Germinal center (tissue), 1 donor: ENCODE data around the gene RAD51B.

Source experiments
- DNase-seq: peaks from one replicate; pipeline ENCODE4 v3.0.0; 2012; ENCODE audit warnings: mixed read lengths, low spot score

The RAD51B gene

DNA sequence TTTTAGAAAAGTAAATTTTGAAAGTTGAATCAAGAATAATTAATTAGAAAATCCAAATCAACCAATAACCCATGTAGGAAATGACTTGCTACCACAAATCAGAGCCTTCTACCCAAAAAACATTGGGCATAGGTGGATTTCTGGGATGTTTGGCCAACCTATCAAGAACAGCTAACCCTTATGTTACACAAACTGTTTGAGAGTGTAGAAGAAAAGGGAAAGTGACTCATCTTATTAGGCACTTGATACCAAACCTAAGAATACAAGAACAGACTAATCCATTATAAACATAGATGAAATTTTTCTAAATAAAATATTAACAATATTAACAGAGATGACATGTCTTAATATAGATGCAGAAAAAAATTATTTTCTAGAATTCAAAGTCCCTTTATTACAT is 712.9 kb downstream of the RAD51B start:
- no peak for DNase-seq

DNA sequence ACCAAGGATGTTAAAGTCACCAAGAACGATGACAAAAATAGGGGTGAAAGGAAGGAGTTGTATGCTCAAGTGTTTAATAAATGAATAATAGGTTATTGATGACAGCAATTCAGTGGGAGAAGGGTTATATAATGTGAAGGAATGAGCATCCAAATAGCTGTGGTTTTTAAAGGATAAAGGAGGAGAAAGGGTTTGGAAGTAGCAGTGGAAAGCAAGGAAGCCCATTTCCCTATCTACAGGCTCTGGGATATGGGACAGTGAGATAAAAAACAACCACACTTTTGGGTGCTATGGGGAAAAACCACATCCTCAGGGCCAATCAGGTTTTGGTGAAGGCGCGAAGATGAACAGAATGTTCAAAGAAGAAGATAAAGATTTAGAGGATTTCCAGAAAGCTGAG is 714.7 kb downstream of the RAD51B start:
- no peak for DNase-seq

DNA sequence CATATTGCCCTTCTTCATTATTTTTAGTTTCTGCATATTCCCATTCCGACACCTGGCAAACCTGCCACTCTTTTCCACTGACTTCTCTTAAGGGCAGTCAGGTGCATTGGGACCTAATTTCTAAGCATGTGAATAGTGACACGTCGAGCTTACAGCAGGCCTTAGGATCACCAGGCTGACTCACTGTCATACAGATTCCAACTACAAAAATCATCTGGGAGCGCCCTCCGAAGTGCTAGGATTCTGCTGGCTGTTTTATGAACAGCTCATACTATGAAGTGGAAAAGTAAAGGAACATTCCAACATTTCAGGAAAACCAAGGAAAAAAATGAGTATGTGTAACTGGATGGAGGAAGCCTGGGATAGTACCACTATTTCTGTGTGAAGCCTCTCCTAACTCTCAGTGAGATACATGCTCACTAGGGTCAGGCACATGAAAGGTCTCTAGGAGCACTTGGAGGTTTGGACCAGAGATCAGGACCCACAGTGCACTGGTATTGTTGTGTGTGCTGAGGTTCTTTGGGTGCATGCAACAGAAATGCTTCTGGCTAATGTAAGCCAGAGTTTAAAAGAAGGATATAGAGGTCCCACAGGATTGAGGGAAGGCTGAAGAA is 715.9 kb downstream of the RAD51B start:
- DNase-seq = no peak

DNA sequence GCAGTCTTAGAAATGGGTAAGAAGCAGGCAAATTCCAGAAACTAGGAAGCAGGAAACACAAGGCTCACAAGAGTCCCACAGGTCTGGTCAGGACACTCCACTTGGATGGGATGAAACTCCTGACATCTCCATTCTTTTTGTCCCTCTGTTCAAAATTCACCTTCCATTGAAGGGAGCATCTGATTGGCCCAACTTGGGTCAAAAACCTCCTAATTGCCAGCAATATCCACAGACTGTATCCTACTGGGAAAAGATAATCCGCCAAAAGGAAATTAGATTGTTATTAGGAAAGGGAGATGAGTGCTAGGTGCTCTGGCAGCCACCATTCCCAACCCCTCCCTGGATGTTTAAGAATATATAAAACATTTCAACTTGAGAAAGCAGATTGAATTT is 716.4 kb downstream of the RAD51B start:
- DNase-seq = no peak

DNA sequence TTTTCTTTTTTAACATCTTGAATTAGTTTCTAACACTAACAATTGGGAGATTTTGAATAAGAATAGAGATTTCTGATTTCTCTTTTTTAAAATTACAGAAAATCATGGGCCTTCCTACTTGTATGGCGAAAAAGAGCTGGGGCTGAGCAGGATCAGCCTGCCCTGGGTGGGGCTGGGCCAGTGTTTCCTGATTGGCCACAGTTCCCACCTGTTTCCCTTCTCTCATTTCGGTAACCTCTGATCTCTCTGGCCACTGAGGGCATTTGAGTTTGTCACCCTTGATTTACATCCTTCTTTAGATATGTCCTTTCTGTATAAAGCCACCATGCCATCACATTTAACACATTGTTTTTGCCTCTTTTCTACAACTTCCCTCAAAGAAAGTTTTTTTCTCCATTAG is 719.1 kb downstream of the RAD51B start:
- DNase-seq = no peak

DNA sequence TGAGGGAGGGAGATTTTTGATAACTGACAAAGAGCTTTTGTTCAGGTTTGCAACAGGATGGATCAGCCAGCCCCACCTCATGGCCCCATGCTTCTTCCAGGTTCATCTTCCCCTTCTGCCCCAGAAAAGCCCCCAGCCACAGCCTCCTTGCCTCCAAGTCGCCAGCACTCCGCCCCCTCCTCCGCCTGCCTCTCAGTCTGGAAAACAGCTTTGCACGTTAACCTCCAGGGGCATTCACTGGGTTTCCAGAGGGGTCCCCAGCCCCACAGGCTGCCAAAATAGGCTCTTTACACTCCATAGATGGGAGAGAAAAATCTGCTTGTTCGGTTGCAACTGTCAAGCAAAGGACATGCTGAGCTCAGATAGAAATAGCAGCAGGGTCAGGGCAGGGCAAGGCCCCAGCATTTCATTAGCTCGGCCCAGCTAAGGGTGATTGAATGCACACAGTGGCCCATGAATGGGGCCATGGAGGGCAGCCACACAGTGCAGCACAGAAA is 719.7 kb downstream of the RAD51B start:
- DNase-seq = no peak

DNA sequence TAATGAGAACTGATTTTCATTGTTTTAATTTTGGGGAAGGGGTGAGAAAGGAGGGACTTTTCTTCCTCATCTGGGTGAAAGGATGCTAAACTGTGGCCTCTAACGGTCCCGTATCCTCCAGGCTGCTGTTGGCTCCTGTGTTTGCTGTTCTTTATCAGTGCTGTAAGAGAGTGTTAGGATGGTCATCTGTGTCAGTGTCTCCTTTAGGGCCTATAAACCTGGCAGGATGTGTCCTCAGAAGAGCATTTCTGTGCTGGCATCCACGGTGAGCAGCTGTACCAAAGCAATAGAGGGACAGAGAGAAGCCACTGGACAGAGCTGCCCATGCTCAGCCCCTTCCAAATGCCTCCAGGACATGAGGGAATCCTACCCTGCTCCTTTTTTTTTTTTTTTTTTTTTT is 720.2 kb downstream of the RAD51B start:
- DNase-seq = no peak

DNA sequence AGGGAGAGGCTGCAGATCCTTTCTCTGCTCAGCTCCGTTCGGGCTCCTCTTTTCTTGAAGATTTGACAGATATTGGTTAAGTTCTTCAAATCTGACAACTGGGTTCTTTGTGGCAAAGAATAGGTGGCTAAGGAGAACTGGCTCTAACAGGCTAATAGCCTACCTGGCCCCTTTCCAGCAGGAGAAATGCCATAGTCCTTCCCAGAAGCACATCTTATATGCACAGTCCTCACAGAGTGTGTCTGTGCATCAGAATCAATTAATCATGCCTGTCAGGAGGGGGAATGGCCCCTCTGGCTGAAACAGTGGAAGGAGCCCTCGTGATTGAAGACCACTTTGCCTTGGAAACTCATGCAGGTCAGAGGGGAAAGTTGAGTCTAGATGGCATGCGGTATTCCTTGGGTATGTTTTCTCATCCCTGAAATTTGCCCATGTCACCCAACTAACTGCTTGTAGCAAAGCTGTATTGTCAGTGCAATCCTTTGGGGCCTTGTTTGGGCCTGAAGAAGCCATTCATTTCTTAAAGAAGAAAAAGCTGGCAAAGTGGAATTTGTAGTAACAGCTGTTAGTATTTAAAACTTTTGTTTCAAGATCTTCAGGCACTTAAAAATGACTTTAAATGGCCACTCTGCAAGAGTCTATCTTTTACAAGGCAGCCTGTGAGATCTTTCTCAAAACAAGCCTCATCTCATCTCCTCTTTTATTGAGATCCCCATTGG is 721.8 kb downstream of the RAD51B start:
- DNase-seq = no peak

DNA sequence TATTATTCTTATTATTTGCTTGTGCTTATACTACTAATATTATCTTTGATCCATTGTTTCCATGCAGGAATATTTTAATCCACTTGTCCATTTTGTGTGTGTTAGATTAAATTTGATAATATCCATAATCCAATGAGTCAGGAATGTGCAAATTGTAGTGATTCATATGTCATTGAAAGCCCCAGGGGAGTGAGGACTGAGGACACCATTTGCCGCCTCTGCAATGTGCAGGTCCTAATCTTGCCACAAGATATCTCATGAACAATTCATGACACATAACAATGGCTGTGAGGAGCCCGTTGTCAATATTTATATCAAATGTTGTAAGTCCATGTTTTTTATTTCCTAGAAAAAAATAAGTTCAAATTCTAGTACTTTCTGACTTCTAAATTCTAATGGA is 722.8 kb downstream of the RAD51B start:
- DNase-seq = no peak

DNA sequence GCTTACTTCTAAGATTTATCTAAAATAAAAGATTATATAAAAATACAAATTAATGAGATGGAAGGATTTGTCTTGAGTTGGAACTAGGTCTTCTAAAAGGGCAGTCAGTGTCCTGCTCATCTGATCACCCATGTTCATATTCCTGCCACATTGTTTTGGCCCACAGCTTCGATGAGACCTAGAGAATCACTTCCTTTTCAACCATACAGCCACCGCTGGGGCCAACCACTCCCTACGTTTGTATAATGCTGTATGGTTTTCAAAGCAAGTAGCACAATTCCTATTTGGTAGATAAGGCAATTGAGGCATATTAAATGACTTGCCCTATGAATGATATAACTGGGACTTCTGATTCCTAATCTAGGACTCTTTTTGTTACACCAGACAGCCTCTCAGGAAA is 723.9 kb downstream of the RAD51B start:
- DNase-seq = no peak

DNA sequence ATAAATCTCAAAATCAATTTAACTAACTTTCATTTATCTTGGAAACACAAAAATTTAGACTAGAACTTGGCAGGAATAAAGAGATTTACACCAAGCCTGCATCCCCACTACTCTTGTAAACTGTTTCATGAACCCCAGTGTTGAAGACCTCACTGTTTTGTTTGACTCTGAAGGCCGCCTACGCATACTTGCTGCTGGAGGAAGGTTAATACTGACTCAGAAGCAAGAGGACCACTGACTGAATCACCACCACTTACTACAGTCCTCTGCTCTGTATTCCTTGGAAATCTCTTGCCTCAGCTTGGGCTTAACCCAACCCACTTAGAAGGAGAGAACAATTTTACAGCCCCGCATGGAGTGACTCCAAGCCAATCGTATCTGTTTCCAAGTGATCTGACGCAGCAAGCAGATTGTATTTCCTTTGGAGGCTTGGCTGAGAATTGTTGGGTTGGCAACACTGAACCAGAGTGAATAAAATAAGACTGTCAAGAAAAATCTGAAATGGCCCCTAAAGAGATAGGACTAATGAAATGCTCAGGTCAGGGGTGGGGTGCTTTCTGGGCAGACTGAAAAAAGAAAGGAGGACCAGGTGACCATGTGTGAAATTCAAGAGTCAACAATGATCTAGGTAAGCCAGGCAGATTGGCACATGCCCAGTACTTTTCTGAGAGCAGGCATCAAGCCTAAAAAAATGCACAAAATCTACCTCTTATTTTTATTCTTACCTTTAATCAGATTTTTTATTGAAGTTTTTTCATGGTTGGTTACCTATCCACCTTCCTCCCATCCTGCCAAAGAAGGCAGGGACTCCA is 724.7 kb downstream of the RAD51B start:
- DNase-seq = no peak

DNA sequence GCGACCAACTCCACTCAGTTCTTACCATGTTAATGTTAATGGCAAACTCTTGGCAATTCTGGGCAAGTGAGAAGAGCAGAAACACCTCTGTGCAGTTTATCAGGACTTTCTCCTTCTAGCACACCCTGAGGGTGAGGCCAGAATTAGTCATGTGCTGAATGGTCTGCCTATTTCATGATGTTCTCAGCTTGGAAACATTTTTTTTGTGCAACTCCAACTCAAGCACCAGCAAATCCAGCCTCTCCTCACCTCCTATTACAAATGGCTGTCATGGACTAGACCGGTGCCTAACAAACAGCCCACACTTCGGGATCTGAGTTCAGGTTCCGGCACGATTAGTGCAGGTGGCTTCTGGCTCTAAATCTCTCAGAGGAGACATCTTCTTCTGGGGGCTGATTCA is 727.3 kb downstream of the RAD51B start:
- DNase-seq = no peak

DNA sequence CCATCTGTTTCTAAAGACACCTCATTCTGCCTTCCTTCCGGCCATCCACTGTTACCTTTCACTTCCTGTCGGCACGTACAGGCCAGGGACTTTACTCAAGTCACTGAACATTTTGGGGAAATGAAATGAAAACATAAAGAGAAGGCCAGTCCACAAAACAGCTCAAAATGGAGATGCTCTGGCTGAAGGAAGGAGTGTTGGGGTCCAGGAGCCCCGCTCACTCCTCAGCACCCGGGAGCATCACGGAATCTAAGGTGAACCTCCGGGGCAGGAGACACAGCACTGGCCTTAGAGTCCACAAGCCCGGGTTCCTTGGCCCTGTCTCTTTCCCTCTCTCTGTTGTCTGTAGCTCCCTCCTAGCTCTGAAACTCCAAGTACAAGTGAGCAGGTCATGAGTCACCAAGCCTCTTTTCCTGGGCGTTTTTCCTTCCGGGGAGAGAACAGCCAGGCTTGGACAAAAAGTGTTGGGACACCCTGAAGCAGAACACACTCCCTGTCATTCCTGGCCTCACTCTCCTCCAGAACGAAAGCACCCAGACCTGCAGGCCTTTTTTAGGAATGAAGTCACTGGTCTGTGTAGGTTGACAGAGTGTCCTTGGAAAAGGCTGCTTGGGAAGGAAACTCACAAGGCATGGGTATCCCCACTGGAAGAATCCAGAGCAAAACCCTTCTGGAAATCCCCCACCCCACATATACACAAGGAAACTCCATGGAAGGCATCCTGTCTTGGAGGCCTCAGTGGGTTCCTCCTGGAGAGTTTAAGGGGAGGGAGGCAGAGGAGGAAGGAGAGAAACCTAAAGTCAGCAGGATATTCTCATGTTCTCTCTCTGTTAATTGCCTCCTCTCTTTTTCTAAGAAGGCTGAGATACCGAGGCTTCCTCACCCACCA is 728.0 kb downstream of the RAD51B start:
- DNase-seq = no peak

DNA sequence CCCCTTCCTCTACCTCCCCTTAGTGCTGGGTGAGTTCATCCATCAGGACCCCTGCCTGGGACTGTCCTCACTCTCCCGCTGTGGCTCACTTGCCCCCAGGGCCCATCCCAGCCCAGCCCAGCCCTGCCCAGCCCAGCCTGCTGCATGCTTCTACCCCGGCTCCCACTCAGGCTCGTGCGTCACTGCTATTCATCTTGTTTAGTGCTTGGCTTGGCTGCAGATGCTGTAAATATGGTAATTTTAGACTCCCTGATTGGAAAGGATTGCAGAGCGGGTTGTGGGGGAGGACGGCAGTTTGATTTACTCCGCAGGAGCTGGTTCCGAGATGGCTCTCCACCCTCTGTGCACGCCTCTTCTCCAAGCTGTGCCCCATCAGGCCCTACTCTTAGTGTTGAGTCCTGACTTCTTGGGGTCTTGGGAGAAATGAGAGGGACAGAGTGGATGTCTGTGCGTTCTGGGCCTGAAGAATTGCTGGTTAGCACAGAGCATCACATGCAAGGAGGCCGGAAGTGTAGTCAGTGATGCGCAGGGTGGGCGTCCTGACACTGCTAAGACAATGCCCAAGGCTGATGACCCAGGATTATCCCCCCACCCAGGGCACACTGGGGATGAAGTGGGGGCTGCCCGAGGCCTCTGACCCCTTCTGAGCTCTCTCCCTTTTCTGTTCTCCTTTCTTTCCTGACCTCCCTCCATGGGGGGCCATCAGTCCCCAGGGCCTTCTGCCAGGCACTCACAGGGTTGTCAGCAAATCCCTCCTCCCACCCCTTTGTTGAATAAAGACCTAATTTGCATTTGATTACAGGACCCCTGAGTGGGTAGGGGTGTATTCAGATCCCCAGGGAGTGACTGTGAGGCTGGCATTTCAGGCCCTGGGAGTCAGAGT is 728.9 kb downstream of the RAD51B start:
- no peak for DNase-seq

DNA sequence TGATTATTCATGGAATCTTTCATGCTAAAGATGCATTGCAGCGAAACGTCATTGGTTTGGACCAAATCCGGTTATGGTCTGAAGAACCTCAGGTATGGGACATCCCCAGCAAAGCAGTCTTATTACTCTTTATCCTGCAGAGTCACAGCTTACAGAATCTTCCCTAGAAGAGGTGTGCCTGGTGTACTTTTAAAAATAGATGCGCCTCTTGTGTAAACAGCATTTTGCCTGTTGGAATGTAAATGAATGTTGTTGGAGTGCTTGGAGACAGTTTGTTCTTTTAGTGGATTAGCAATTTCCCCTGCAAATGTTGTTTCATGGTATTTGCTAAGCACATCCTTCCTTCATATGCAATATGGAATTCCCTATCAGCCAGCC is 730.7 kb downstream of the RAD51B start:
- no peak for DNase-seq

DNA sequence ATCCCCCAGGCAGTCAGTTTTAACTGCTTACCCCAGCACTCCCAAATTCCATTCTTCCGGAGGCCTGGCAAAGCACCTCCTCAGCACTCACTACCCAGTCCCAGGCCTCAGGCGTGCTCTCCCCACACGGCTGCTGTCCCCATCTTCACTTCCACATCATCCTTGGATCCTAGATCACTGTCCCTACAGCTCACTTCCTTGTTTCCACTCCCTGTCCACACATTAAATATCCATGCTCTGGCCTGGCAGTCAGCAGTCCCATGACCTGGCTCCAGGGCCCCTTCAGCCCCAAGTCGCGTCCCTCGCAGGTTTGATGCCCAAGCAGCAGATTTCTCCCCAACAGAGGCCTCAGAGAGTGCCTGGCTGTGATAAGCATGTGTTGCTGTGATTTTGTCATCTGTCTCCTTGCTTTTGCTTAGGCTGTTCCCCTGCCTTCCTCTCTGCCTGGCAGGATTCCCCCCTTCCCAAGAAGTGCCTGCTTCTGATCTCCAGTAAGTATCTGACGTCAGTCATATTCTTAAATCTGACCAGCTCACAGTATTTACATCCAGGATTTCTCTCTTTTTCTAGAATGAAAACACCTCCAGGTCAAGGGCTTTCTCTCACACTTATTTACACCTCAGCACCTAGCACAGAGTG is 731.6 kb downstream of the RAD51B start:
- no peak for DNase-seq

DNA sequence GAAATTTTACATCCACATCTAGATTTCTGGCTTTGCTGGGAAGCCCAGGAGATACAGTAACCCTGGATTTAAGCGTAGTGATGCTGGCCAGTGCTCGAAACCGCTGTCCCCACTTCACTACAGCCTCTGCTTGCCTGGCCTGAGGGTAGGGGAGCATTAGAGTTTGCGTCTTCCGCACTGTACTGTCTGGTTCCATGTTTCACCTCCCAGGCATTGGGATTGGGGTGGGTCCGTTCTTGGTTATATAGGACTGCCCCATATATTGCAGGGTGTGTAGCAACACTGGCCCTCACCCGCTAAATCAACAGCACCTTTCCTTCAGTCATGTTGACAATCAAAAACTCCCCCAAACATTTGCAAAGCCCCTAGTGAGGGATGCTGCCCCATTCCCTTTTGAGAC is 732.5 kb downstream of the RAD51B start:
- DNase-seq = no peak

DNA sequence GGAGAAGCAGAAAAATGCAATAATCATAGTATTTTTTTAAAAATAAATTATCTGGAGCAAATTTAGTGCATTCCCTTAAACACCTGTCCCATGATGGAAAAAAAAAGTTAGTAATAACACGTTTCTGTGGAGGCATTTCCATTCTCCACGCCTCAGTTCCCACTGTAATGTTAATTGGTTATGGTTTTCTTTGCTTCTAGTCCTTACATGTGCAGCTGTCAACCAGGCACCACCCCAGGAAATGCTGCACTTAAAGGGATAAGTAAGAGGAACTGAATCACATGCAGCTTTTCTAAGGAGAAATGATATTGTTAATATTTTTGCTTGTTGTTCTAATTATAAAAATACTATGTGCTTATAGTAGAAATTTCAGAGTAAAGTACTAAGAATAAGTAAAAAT is 733.0 kb downstream of the RAD51B start:
- no peak for DNase-seq

DNA sequence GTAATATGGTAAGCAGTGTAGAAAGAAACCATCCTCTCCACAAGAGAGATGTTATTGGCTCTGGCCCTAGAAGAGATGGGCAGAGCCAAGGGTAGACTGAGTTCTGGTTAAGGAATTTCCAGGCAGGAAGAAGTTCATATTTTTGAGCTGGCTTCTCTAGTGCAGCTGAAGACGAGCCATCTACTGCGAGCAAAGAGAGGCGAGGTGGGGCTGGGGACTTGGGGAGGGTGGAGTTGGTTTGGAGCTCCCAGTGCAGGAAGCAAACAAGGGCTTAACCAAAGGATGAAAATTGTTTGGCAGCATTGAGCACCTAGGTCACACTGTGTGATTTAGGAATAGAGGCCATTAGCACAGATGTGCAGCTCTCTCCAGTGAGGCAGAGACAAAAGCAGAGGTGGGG is 733.7 kb downstream of the RAD51B start:
- DNase-seq = no peak

DNA sequence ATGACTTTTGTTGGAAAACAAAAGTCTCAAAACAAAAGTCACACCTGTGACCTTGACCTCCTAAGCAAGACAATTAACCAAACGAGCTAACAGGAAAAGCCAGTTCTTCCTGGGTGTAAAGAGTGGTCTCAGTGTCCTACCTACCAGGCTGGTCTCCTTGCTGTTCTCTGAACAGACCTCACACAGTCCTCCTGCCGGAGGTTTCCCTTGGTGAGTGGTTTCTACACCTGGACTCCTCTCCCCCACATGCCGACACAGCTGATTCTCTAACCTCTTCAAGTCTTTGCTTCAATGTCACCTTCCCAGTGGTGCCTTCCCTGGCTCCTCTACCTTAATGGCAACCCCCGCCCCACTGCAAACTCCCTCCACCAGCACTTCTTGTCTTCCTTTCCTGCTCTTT is 734.7 kb downstream of the RAD51B start:
- no peak for DNase-seq

DNA sequence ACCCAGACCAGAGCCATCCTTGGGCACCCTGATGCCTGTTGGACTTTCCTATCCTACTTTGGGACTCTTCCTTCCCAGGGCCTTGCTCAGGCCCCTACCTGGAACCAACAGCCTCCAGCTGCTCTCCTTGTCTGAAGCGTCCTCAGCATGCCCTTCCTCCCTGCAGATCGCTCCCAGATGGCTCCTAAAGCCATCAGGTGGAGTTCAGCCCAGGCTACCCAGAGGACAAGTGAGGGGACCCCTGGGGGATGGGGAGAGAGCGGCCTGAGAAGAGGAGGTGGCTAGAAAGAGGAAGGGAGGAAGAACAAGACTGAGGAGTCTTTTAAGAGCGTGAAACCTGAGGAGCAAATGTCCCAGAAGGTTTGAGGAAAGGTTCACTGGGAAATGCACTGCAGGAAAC is 736.7 kb downstream of the RAD51B start:
- no peak for DNase-seq
